Measurements from ENCODE around the gene DLG1. TPM values are rescaled to one million over a fixed set of nuclear protein-coding genes. Genes with fewer than 3 reads are reported as not detected.

Gene DLG1
- total RNA-seq, 1 experiment from 2014 or later = 90.2 TPM

- in situ Hi-C loops (cut with HindIII; ENCODE audit: low pct_unique_long_range_greater_than_20kb, low sequenced_read_pairs) (no loop called here), intact Hi-C loops (cut with micrococcal nuclease; ENCODE audit: unreplicated experiment) (no loop called here)
- Histone ChIP-seq H3K4me3 (ENCODE audit: low read depth in 2 of 2, low read length in 2 of 2) (no peak overlapping the region), H3K9me3 (ENCODE audit: control insufficient read depth, insufficient read depth, low read depth, low read length) (no peaks in the 10 kb centered on the region), H3K4me1 (ENCODE audit: control insufficient read depth, insufficient read depth, low read length) (peaks cover 17% of the 10 kb centered on the region), H3K27me3 (ENCODE audit: control insufficient read depth, insufficient read depth, low read length) (no peaks in the 10 kb centered on the region), H3K36me3 (ENCODE audit: control insufficient read depth, insufficient read depth, low read length) (no peaks in the 10 kb centered on the region), H3K27ac (ENCODE audit: low read length) (no peak overlapping the region)
- ChIA-PET CTCF (no interaction called here), POLR2A (no interaction called here)
- DNase-seq (ENCODE audit: low read depth, low spot score) (no peak), ATAC-seq (no peak)
- TF ChIP-seq REST (IDR thresholded peaks at IDR 0.05; ENCODE audit: insufficient read depth in 1 of 2, low read depth in 2 of 2, low read length in 1 of 2) = no peak
- TF ChIP-seq SIN3A (IDR thresholded peaks at IDR 0.05; ENCODE audit: borderline replicate concordance, insufficient read depth, low read depth, low read length) = no peak
- TF ChIP-seq, protein P1, sequence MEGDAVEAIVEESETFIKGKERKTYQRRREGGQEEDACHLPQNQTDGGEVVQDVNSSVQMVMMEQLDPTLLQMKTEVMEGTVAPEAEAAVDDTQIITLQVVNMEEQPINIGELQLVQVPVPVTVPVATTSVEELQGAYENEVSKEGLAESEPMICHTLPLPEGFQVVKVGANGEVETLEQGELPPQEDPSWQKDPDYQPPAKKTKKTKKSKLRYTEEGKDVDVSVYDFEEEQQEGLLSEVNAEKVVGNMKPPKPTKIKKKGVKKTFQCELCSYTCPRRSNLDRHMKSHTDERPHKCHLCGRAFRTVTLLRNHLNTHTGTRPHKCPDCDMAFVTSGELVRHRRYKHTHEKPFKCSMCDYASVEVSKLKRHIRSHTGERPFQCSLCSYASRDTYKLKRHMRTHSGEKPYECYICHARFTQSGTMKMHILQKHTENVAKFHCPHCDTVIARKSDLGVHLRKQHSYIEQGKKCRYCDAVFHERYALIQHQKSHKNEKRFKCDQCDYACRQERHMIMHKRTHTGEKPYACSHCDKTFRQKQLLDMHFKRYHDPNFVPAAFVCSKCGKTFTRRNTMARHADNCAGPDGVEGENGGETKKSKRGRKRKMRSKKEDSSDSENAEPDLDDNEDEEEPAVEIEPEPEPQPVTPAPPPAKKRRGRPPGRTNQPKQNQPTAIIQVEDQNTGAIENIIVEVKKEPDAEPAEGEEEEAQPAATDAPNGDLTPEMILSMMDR (IDR thresholded peaks at IDR 0.05) = no peak
- no peak for TF ChIP-seq POLR2AphosphoS5 (IDR thresholded peaks at IDR 0.05; ENCODE audit: low read depth, low read length)
- TF ChIP-seq TCF7L2 (IDR thresholded peaks at IDR 0.05; ENCODE audit: low read depth, low read length) = no peak
- BruUV-seq (replicated peaks) = no TSS peak
These were observed 106.5 kb downstream of the DLG1 start for GRCh38 chr3:197191897-197192296.

DNA sequence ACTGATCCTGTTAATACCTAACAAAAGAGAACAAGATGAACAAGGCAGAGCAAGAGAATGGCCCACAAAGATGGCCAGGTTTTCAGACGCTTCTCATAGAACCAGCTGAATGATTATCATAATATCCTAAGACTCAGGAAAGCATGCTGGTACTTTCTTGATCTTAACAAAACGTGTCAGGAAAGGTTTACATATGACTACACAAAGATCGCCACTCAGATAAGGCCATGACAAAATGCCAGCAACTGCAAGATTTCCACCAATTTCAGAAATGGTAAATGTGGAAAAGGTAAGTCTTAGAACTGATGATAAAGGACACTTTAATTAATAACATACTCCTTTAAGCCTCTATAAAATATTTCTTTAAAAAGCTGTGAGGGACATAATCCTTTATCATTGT, 108.8 kb downstream of the DLG1 start:
- no TSS peak for BruUV-seq (replicated peaks)
- CTCF ChIA-PET = no interaction called here
- intact Hi-C loops (cut with micrococcal nuclease; ENCODE audit: unreplicated experiment) = no loop called here
- H3K4me1 ChIP-seq (ENCODE audit: control insufficient read depth, insufficient read depth, low read length) = peaks cover 17% of the 10 kb centered on the region
- in situ Hi-C loops (cut with HindIII; ENCODE audit: low pct_unique_long_range_greater_than_20kb, low sequenced_read_pairs) = no loop called here
- no peak for DNase-seq (ENCODE audit: low read depth, low spot score)
- no peak overlapping the region for H3K4me3 ChIP-seq (ENCODE audit: low read depth in 2 of 2, low read length in 2 of 2)
- H3K36me3 ChIP-seq (ENCODE audit: control insufficient read depth, insufficient read depth, low read length) = no peaks in the 10 kb centered on the region
- ATAC-seq = no peak
- H3K9me3 ChIP-seq (ENCODE audit: control insufficient read depth, insufficient read depth, low read depth, low read length) = no peaks in the 10 kb centered on the region
- TF ChIP-seq POLR2AphosphoS5 (IDR thresholded peaks at IDR 0.05; ENCODE audit: low read depth, low read length) = no peak
- TF ChIP-seq, protein P1 (IDR thresholded peaks at IDR 0.05) = no peak
- TF ChIP-seq REST (IDR thresholded peaks at IDR 0.05; ENCODE audit: insufficient read depth in 1 of 2, low read depth in 2 of 2, low read length in 1 of 2) = no peak
- no peak for TF ChIP-seq SIN3A (IDR thresholded peaks at IDR 0.05; ENCODE audit: borderline replicate concordance, insufficient read depth, low read depth, low read length)
- TF ChIP-seq TCF7L2 (IDR thresholded peaks at IDR 0.05; ENCODE audit: low read depth, low read length) = no peak
- POLR2A ChIA-PET = no interaction called here
- 0 out of 2 replicates have a peak overlapping the region, but pooled peaks have one; percentile 8 for H3K27ac ChIP-seq (ENCODE audit: low read length)
- no peaks in the 10 kb centered on the region for H3K27me3 ChIP-seq (ENCODE audit: control insufficient read depth, insufficient read depth, low read length)
